ENCODE results near the gene BIN1. TPM values are rescaled to one million over a fixed set of nuclear protein-coding genes. Genes with fewer than 3 reads are reported as not detected.

Gene BIN1
- total RNA-seq, 2 donors from 2014 or later, result 24.4 to 43.5 TPM

DNA sequence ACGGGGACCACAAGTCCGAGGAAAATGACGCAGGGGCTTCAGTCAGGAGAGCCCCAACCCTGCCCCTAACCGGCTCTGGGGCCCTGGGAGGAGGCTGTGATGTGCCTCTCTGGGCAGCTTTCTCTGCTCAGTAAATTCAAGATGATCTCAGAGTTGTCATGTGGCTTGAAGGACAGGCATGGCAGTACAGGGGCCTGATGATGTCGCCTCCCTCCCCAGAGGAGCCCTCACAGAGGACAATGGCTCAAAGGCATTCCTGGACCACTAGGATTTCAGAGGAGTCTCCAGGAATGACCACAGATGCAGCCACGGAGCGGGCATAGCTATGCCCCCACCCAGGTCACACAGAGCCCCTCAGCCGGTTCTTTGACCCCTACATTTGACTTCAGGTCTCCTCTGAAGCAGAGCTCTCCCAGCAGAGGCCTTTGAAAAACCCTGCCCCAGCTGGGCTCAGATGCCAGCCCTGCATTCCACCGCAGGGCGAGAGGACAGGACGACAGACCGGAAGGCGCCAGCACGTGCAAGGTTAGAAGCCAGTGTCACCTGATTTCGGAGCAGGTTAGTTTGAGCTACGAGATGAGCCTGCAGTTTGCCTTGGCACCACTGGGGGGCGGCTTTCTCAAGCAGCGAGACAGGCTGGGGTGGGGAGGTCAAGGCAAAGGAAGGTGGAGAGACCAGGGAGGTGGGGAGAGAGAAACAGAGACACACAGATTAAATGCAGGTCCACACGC is 39.2 kb downstream of the BIN1 start:
- no peak for TF ChIP-seq POLR2A (IDR thresholded peaks at IDR 0.05)
- TF ChIP-seq, protein P1, sequence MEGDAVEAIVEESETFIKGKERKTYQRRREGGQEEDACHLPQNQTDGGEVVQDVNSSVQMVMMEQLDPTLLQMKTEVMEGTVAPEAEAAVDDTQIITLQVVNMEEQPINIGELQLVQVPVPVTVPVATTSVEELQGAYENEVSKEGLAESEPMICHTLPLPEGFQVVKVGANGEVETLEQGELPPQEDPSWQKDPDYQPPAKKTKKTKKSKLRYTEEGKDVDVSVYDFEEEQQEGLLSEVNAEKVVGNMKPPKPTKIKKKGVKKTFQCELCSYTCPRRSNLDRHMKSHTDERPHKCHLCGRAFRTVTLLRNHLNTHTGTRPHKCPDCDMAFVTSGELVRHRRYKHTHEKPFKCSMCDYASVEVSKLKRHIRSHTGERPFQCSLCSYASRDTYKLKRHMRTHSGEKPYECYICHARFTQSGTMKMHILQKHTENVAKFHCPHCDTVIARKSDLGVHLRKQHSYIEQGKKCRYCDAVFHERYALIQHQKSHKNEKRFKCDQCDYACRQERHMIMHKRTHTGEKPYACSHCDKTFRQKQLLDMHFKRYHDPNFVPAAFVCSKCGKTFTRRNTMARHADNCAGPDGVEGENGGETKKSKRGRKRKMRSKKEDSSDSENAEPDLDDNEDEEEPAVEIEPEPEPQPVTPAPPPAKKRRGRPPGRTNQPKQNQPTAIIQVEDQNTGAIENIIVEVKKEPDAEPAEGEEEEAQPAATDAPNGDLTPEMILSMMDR (IDR thresholded peaks at IDR 0.05), result peak; percentile 27 to 75 (median 49)
- intact Hi-C loops (cut with DNase I), result no loop called here
- no peaks in the 10 kb centered on the region for H3K36me3 ChIP-seq (replicated peaks in 1 of 2; ENCODE audit: insufficient read depth in 1 of 2, low read depth in 2 of 2)
- ATAC-seq (peak; percentile 17), DNase-seq (peak; percentile 56 to 70 (median 64))
- 49 to 51% methylated on average over 12 to 19 of the region's 19 CpGs for WGBS, 2 donors
- H3K9me3 ChIP-seq, result no peaks in the 10 kb centered on the region
- no peak overlapping the region for H3K4me3 ChIP-seq
- H3K4me1 ChIP-seq, result peaks cover 4% of the 10 kb centered on the region
- H3K27ac ChIP-seq, result no peak overlapping the region
- no peaks in the 10 kb centered on the region for H3K27me3 ChIP-seq

DNA sequence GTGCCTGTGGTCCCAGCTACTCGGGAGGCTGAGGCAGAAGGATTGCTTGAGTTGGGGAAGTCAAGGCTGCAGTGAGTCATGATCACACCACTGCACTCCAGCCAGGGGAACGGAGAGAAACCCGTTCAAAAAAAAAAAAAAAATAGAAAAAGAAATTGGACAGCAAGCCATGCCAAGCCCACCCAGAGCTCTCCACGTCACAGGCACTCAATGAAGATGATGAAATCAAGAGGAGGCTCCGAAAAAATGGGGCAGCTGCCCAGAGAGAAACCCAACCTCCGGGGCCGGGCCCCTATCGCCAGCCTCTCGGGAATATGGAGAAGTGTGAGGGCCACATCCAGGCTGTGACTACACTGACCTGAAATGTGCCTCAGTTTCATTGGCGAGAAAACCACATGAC is 40.0 kb downstream of the BIN1 start:
- no peak overlapping the region for H3K4me3 ChIP-seq
- 61 to 85% methylated on average over 10 of the region's 10 CpGs for WGBS, 2 donors
- peak overlapping the region in 1 of 4 donors; percentile 17 for H3K27ac ChIP-seq
- intact Hi-C loops (cut with DNase I), result no loop called here
- H3K9me3 ChIP-seq, result no peaks in the 10 kb centered on the region
- H3K36me3 ChIP-seq (replicated peaks in 1 of 2; ENCODE audit: insufficient read depth in 1 of 2, low read depth in 2 of 2), result no peaks in the 10 kb centered on the region
- H3K4me1 ChIP-seq, result peaks cover 4% of the 10 kb centered on the region
- H3K27me3 ChIP-seq, result no peaks in the 10 kb centered on the region
- DNase-seq (peak in 3 of 4 donors; percentile 40 to 66 (median 49)), ATAC-seq (no peak)
- TF ChIP-seq, protein P1 (IDR thresholded peaks at IDR 0.05), result no peak
- no peak for TF ChIP-seq POLR2A (IDR thresholded peaks at IDR 0.05)

DNA sequence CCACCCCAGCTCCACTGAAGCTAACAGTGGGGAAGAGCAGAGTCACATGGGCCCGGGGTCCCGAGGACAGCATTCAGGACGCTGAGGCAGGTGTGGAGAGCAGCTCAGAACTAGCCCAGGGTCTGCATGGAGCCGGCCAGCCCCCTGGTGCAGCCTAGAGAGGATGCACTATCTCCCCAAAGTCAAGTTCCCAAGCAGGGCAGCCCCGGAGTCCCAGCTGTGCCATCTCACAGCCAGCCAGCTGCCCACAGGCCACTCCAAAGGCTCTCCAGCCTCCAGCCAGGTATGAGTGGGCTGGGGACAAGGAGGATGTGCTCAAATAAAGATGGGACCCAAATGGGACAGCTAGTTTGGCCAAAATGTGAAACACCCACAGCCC is 41.0 kb downstream of the BIN1 start:
- no peak overlapping the region for H3K4me3 ChIP-seq
- no peak overlapping the region for H3K27ac ChIP-seq
- ATAC-seq, result no peak
- 77% methylated on average over 5 of the region's 5 CpGs; no CpG with 5 or more reads in 1 of the 2 donors for WGBS, 2 donors
- H3K9me3 ChIP-seq, result no peaks in the 10 kb centered on the region
- peaks cover 4% of the 10 kb centered on the region for H3K4me1 ChIP-seq
- no peaks in the 10 kb centered on the region for H3K27me3 ChIP-seq
- TF ChIP-seq POLR2A (IDR thresholded peaks at IDR 0.05), result no peak
- TF ChIP-seq, protein P1 (IDR thresholded peaks at IDR 0.05), result no peak
- DNase-seq, result no peak
- H3K36me3 ChIP-seq (replicated peaks in 1 of 2; ENCODE audit: insufficient read depth in 1 of 2, low read depth in 2 of 2), result no peaks in the 10 kb centered on the region
- intact Hi-C loops (cut with DNase I), result no loop called here

DNA sequence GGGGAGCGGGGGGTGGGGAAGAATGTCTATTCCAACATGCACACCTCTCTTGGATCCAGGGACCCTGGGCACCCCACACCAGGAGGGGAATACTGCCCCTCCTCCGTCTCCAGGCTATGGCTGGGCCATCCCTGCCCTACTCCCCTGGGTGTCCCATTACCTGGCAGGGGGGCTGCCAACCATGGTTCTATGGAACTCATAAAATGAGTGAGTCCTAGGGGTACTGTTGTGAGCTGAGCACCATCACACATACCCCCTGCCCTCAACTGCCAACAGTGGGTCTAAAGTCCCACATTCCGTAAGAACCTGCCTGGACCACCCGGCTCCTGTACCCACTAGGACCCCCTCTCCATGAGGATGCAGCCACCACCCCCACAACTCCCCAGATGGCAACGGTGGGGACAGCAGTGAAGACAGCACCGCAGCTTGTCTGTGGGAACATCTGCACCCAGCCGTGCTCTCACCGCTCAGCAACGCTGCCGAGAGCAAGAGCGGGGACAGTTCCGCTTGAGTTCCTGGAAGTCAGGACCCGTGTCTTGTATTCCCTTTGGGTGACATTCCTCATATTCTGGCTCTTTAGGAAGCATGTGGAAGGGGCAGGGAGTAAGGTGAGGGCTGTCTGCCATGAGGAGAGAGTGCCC is 41.5 kb downstream of the BIN1 start:
- H3K36me3 ChIP-seq (replicated peaks in 1 of 2; ENCODE audit: insufficient read depth in 1 of 2, low read depth in 2 of 2), result no peaks in the 10 kb centered on the region
- intact Hi-C loops (cut with DNase I), result no loop called here
- WGBS, 2 donors, result 92% methylated on average over 8 to 13 of the region's 13 CpGs
- peak overlapping the region in 1 of 4 donors; percentile 4 for H3K27ac ChIP-seq
- no peak for DNase-seq
- H3K4me1 ChIP-seq, result peaks cover 4% of the 10 kb centered on the region
- H3K4me3 ChIP-seq, result no peak overlapping the region
- H3K27me3 ChIP-seq, result no peaks in the 10 kb centered on the region
- no peak for ATAC-seq
- H3K9me3 ChIP-seq, result no peaks in the 10 kb centered on the region
- TF ChIP-seq, protein P1 (IDR thresholded peaks at IDR 0.05), result no peak
- TF ChIP-seq POLR2A (IDR thresholded peaks at IDR 0.05), result no peak
